ENCODE measurements around the gene NAE1.
A peak's percentile ranks its signal among the peaks of the same experiment; 100 is the strongest.

NAE1 gene

GRCh38 chr16:66873685-66874055, 42.9 kb upstream of the NAE1 start:
- peaks cover 51% of the 10 kb centered on the region for H3K4me1 ChIP-seq (ENCODE audit: insufficient read depth, low read length, poor library complexity, severe bottlenecking)
- peak overlapping the region; percentile 53 for H3K9ac ChIP-seq (ENCODE audit: low read depth, low read length, poor library complexity, severe bottlenecking)
- no peak overlapping the region for H3K4me3 ChIP-seq (ENCODE audit: low read length, poor library complexity, severe bottlenecking)
- H3K9me2 ChIP-seq (replicated peaks; ENCODE audit: low read depth, low read length) = no peaks in the 10 kb centered on the region
- H2AFZ ChIP-seq (ENCODE audit: low read length) = no peak overlapping the region
- peaks cover 19% of the 10 kb centered on the region for H3F3A ChIP-seq (ENCODE audit: low read depth)
- no peaks in the 10 kb centered on the region for H3K27me3 ChIP-seq (ENCODE audit: insufficient read depth, low read length, poor library complexity, severe bottlenecking)
- H3K9me3 ChIP-seq (ENCODE audit: insufficient read depth, low read depth, low read length) = no peaks in the 10 kb centered on the region
- TF ChIP-seq EZH2phosphoT487 (IDR thresholded peaks at IDR 0.05; ENCODE audit: borderline replicate concordance) (no peak), CTCF (conservative IDR thresholded peaks at IDR 0.05; ENCODE audit: low read length) (no peak)
- H3K79me2 ChIP-seq (ENCODE audit: insufficient read depth, low read length) = no peaks in the 10 kb centered on the region
- peak overlapping the region; percentile 21 for H3K4me2 ChIP-seq (ENCODE audit: low read depth, low read length, poor library complexity, severe bottlenecking)
- H3K36me3 ChIP-seq (ENCODE audit: insufficient read depth, low read length) = no peaks in the 10 kb centered on the region
- H4K20me1 ChIP-seq (ENCODE audit: insufficient read depth, low read length, poor library complexity, severe bottlenecking) = no peaks in the 10 kb centered on the region

GRCh38 chr16:66872943-66873684, 42.3 kb upstream of the NAE1 start:
- Histone ChIP-seq H3K4me2 (ENCODE audit: low read depth, low read length, poor library complexity, severe bottlenecking) (peak overlapping the region; percentile 76), H4K20me1 (ENCODE audit: insufficient read depth, low read length, poor library complexity, severe bottlenecking) (no peaks in the 10 kb centered on the region), H3K27me3 (ENCODE audit: insufficient read depth, low read length, poor library complexity, severe bottlenecking) (no peaks in the 10 kb centered on the region), H3K9me3 (ENCODE audit: insufficient read depth, low read depth, low read length) (no peaks in the 10 kb centered on the region), H2AFZ (ENCODE audit: low read length) (peak overlapping the region; percentile 71), H3K9ac (ENCODE audit: low read depth, low read length, poor library complexity, severe bottlenecking) (peak overlapping the region; percentile 68), H3K4me3 (ENCODE audit: low read length, poor library complexity, severe bottlenecking) (peak overlapping the region; percentile 72), H3K79me2 (ENCODE audit: insufficient read depth, low read length) (no peaks in the 10 kb centered on the region), H3K36me3 (ENCODE audit: insufficient read depth, low read length) (no peaks in the 10 kb centered on the region), H3F3A (ENCODE audit: low read depth) (peaks cover 14% of the 10 kb centered on the region), H3K9me2 (replicated peaks; ENCODE audit: low read depth, low read length) (no peaks in the 10 kb centered on the region), H3K4me1 (ENCODE audit: insufficient read depth, low read length, poor library complexity, severe bottlenecking) (peaks cover 46% of the 10 kb centered on the region)
- TF ChIP-seq EZH2phosphoT487 (IDR thresholded peaks at IDR 0.05; ENCODE audit: borderline replicate concordance) = no peak
- TF ChIP-seq CTCF (conservative IDR thresholded peaks at IDR 0.05; ENCODE audit: low read length) = peak; percentile 90

GRCh38 chr16:66872559-66872942, 41.8 kb upstream of the NAE1 start:
- H3K9me3 ChIP-seq (ENCODE audit: insufficient read depth, low read depth, low read length) = no peaks in the 10 kb centered on the region
- peak overlapping the region; percentile 71 for H2AFZ ChIP-seq (ENCODE audit: low read length)
- H3K4me3 ChIP-seq (ENCODE audit: low read length, poor library complexity, severe bottlenecking) = peak overlapping the region; percentile 72
- peak overlapping the region; percentile 68 for H3K9ac ChIP-seq (ENCODE audit: low read depth, low read length, poor library complexity, severe bottlenecking)
- H3K9me2 ChIP-seq (replicated peaks; ENCODE audit: low read depth, low read length) = no peaks in the 10 kb centered on the region
- no peaks in the 10 kb centered on the region for H3K79me2 ChIP-seq (ENCODE audit: insufficient read depth, low read length)
- H3K4me1 ChIP-seq (ENCODE audit: insufficient read depth, low read length, poor library complexity, severe bottlenecking) = peaks cover 40% of the 10 kb centered on the region
- no peaks in the 10 kb centered on the region for H4K20me1 ChIP-seq (ENCODE audit: insufficient read depth, low read length, poor library complexity, severe bottlenecking)
- H3K27me3 ChIP-seq (ENCODE audit: insufficient read depth, low read length, poor library complexity, severe bottlenecking) = no peaks in the 10 kb centered on the region
- peaks cover 10% of the 10 kb centered on the region; the same call in 1 of the 2 replicates for H3F3A ChIP-seq (ENCODE audit: low read depth)
- H3K4me2 ChIP-seq (ENCODE audit: low read depth, low read length, poor library complexity, severe bottlenecking) = peak overlapping the region; percentile 76
- TF ChIP-seq EZH2phosphoT487 (IDR thresholded peaks at IDR 0.05; ENCODE audit: borderline replicate concordance) (no peak), CTCF (conservative IDR thresholded peaks at IDR 0.05; ENCODE audit: low read length) (no peak)
- H3K36me3 ChIP-seq (ENCODE audit: insufficient read depth, low read length) = no peaks in the 10 kb centered on the region
